Activated naive CD8-positive, alpha-beta T cell treated with anti-CD3 and anti-CD28 coated beads, Interleukin-2, amount 10 ng/mL, durations not matched to agents 7 days and 5 days (primary cell): ENCODE measurements around the gene ACBD5. TPM values are rescaled to one million over a fixed set of nuclear protein-coding genes. Genes with fewer than 3 reads are reported as not detected.
"Not testable (repeated sequence)": the region's sequence is repeated elsewhere in the genome, so short reads cannot be mapped to it uniquely, and the experiment has no call there.

Experiments
- ATAC-seq: fragments of 150-1000 bp; cut with Tn5 transposase; one replicate; pipeline ENCODE4 v1.10.0; 2021; ENCODE audit warnings: low read depth, moderate library complexity
- POLR2A ChIA-PET: fragments of 350-600 bp; sonication (Branson Sonifier 250); formaldehyde crosslinking; loops from one replicate; lab custom pipeline; 2021; ENCODE audit warnings: antibody characterized with exemption; lab: Charles Lee
- DNase-seq: peaks from one replicate; pipeline ENCODE4 v3.0.0; 2021
- H3K27ac Mint-ChIP-seq: one replicate; pipeline ENCODE4 v1.8.0; 2022; ENCODE audit warnings: mild to moderate bottlenecking, mixed read lengths
- H3K27me3 Mint-ChIP-seq: one replicate; pipeline ENCODE4 v1.8.0; 2022; ENCODE audit warnings: mild to moderate bottlenecking, moderate library complexity, mixed read lengths
- H3K36me3 Mint-ChIP-seq: one replicate; pipeline ENCODE4 v1.8.0; 2021; ENCODE audit warnings: mild to moderate bottlenecking, mixed read lengths
- H3K4me1 Mint-ChIP-seq: one replicate; pipeline ENCODE4 v1.8.0; 2021; ENCODE audit warnings: mixed read lengths
- H3K4me3 Mint-ChIP-seq: one replicate; pipeline ENCODE4 v1.8.0; 2022; ENCODE audit warnings: mild to moderate bottlenecking, moderate library complexity, mixed read lengths
- H3K9me3 Mint-ChIP-seq: one replicate; pipeline ENCODE4 v1.8.0; 2021; ENCODE audit warnings: mixed read lengths
- total RNA-seq, 2 experiments: library from RNA; stranded (reverse); gene quantifications; one replicate each; pipeline ENCODE4 v1.2.3, GENCODE V29; 2021

Gene ACBD5
- 10 to 100 TPM; 27.5 to 27.6 TPM for total RNA-seq

- Mint-ChIP-seq H3K9me3 (no peaks in the 10 kb centered on the region), H3K27ac (peak within 1 kb of the TSS; percentile 98), H3K36me3 (peaks cover 4% of the 10 kb centered on the region), H3K27me3 (no peaks in the 10 kb centered on the region), H3K4me3 (peak within 1 kb of the TSS; percentile 95), H3K4me1 (peaks cover 21% of the 10 kb centered on the region)
- ATAC-seq (peak; percentile 53), DNase-seq (peak; percentile 82)
- POLR2A ChIA-PET = interaction anchor here (0.6 to 2.0 kb wide), 9 partner anchors 9 to 86 kb away, joined by 3 to 13 read pairs (median 3); partner anchors contain the start of genes MASTL and YME1L1
Observed at GRCh38 chr10:27240212-27241009, at the start of gene ACBD5. ACBD5 (minus strand) TSS chr10:27240797; CDS start chr10:27240688, 109 bp downstream.

- H3K4me3 Mint-ChIP-seq = no peak overlapping the region
- H3K27ac Mint-ChIP-seq = no peak overlapping the region
- POLR2A ChIA-PET = interaction anchor here (0.8 kb wide), 1 partner anchor 61 kb away, joined by 5 read pairs; no protein-coding TSS in a partner anchor
- DNase-seq (no peak), ATAC-seq (peak; percentile 83)
- no peaks in the 10 kb centered on the region for H3K36me3 Mint-ChIP-seq
- H3K4me1 Mint-ChIP-seq = peaks cover 6% of the 10 kb centered on the region
- H3K27me3 Mint-ChIP-seq = no peaks in the 10 kb centered on the region
- no peaks in the 10 kb centered on the region for H3K9me3 Mint-ChIP-seq
Observed at GRCh38 chr10:27285093-27285492, 44.5 kb upstream of the ACBD5 start.

GRCh38 chr10:27276581-27276980, 36.0 kb upstream of the ACBD5 start:
- H3K27me3 Mint-ChIP-seq = peaks cover 49% of the 10 kb centered on the region
- peaks cover 7% of the 10 kb centered on the region for H3K9me3 Mint-ChIP-seq
- no peak for ATAC-seq
- no peaks in the 10 kb centered on the region for H3K4me1 Mint-ChIP-seq
- no peak overlapping the region for H3K4me3 Mint-ChIP-seq
- no peak overlapping the region for H3K27ac Mint-ChIP-seq
- no peak for DNase-seq
- H3K36me3 Mint-ChIP-seq = peaks cover 3% of the 10 kb centered on the region
- POLR2A ChIA-PET = no interaction called here

GRCh38 chr10:27266025-27266424, 25.4 kb upstream of the ACBD5 start:
- H3K9me3 Mint-ChIP-seq, ATAC-seq, DNase-seq, H3K27ac Mint-ChIP-seq, H3K4me3 Mint-ChIP-seq, H3K4me1 Mint-ChIP-seq, H3K36me3 Mint-ChIP-seq, POLR2A ChIA-PET: not testable (repeated sequence)
- peaks cover 47% of the 10 kb centered on the region for H3K27me3 Mint-ChIP-seq

- H3K27ac Mint-ChIP-seq, DNase-seq, H3K9me3 Mint-ChIP-seq, H3K4me3 Mint-ChIP-seq, H3K36me3 Mint-ChIP-seq, ATAC-seq, POLR2A ChIA-PET: not testable (repeated sequence)
- peaks cover 14% of the 10 kb centered on the region for H3K4me1 Mint-ChIP-seq
- peaks cover 60% of the 10 kb centered on the region for H3K27me3 Mint-ChIP-seq
Observed at GRCh38 chr10:27262788-27263187, 22.2 kb upstream of the ACBD5 start.

- ATAC-seq (peak; percentile 43), DNase-seq (peak; percentile 48)
- Mint-ChIP-seq H3K27me3 (peaks cover 54% of the 10 kb centered on the region), H3K4me1 (peaks cover 19% of the 10 kb centered on the region), H3K9me3 (peaks cover 2% of the 10 kb centered on the region), H3K27ac (no peak overlapping the region), H3K4me3 (peak overlapping the region; percentile 86), H3K36me3 (no peaks in the 10 kb centered on the region)
- POLR2A ChIA-PET = interaction anchor here (0.6 to 3.4 kb wide), 3 partner anchors 16 to 35 kb away, joined by 3 to 20 read pairs (median 3); no protein-coding TSS in a partner anchor
Observed at GRCh38 chr10:27258838-27259812, 18.5 kb upstream of the ACBD5 start.

- peak overlapping the region; percentile 81 for H3K4me3 Mint-ChIP-seq
- ATAC-seq (no peak), DNase-seq (no peak)
- H3K27me3 Mint-ChIP-seq = peaks cover 50% of the 10 kb centered on the region
- peaks cover 21% of the 10 kb centered on the region for H3K4me1 Mint-ChIP-seq
- peaks cover 2% of the 10 kb centered on the region for H3K9me3 Mint-ChIP-seq
- no peaks in the 10 kb centered on the region for H3K36me3 Mint-ChIP-seq
- H3K27ac Mint-ChIP-seq = no peak overlapping the region
- POLR2A ChIA-PET = interaction anchor here (0.6 to 3.4 kb wide), 2 partner anchors 16 to 18 kb away, joined by 3 to 20 read pairs; no protein-coding TSS in a partner anchor
Observed at GRCh38 chr10:27258492-27258837, 17.9 kb upstream of the ACBD5 start.

GRCh38 chr10:27256299-27257189, 15.9 kb upstream of the ACBD5 start:
- H3K9me3 Mint-ChIP-seq = peaks cover 2% of the 10 kb centered on the region
- POLR2A ChIA-PET = interaction anchor here (1.2 to 3.4 kb wide), 4 partner anchors 14 to 248 kb away, joined by 4 to 20 read pairs (median 8); partner anchors contain the start of genes MASTL, RAB18 and YME1L1

GRCh38 chr10:27253576-27253975, 13.0 kb upstream of the ACBD5 start:
- POLR2A ChIA-PET = interaction anchor here (2.8 kb wide), 1 partner anchor 11 kb away, joined by 26 read pairs; no protein-coding TSS in a partner anchor
- Mint-ChIP-seq H3K27me3 (peaks cover 12% of the 10 kb centered on the region), H3K36me3 (peaks cover 4% of the 10 kb centered on the region), H3K9me3 (peaks cover 2% of the 10 kb centered on the region), H3K4me1 (peaks cover 22% of the 10 kb centered on the region), H3K4me3 (peak overlapping the region; percentile 63), H3K27ac (no peak overlapping the region)
- ATAC-seq (no peak), DNase-seq (no peak)

More at GRCh38 chr10:27256299-27257189, 15.9 kb upstream of the ACBD5 start:
- ATAC-seq (no peak), DNase-seq (no peak)
- peaks cover 39% of the 10 kb centered on the region for H3K27me3 Mint-ChIP-seq
- H3K4me1 Mint-ChIP-seq = peaks cover 28% of the 10 kb centered on the region
- peak overlapping the region; percentile 81 for H3K4me3 Mint-ChIP-seq
- H3K27ac Mint-ChIP-seq = no peak overlapping the region
- H3K36me3 Mint-ChIP-seq = no peaks in the 10 kb centered on the region

- Mint-ChIP-seq H3K4me1 (peaks cover 10% of the 10 kb centered on the region), H3K27me3 (peaks cover under 1% of the 10 kb centered on the region), H3K27ac (peak overlapping the region; percentile 86), H3K4me3 (peak overlapping the region; percentile 82), H3K9me3 (peaks cover 2% of the 10 kb centered on the region), H3K36me3 (peaks cover 4% of the 10 kb centered on the region)
- peak; percentile 94 for ATAC-seq
- peak; percentile 93 for DNase-seq
- POLR2A ChIA-PET = interaction anchor here (0.6 to 2.8 kb wide), 4 partner anchors 10 to 98 kb away, joined by 3 to 26 read pairs (median 6); partner anchors contain the start of genes ACBD5 and YME1L1
Observed at GRCh38 chr10:27252267-27253000, 11.8 kb upstream of the ACBD5 start.

GRCh38 chr10:27251554-27251953, 11.0 kb upstream of the ACBD5 start:
- Mint-ChIP-seq H3K27ac (no peak overlapping the region), H3K9me3 (no peaks in the 10 kb centered on the region), H3K4me1 (peaks cover 9% of the 10 kb centered on the region), H3K27me3 (no peaks in the 10 kb centered on the region), H3K4me3 (no peak overlapping the region), H3K36me3 (peaks cover 5% of the 10 kb centered on the region)
- POLR2A ChIA-PET = interaction anchor here (0.6 to 2.8 kb wide), 5 partner anchors 9 to 97 kb away, joined by 3 to 26 read pairs (median 4); partner anchors contain the start of genes ACBD5 and YME1L1
- no peak for ATAC-seq
- DNase-seq = no peak
